KMS-11 (cell line): ENCODE data around the gene UGT2A1.

Experiments
- H2AFZ ChIP-seq: fragments of 200-600 bp; sonication (generic); 2 replicates; pipeline ENCODE4 v1.6.1; 2016; ENCODE audit warnings: antibody characterized with exemption, mixed run types, low read depth
- H3K27ac ChIP-seq: fragments of 200-600 bp; sonication (generic); 2 replicates; pipeline ENCODE4 v1.6.1; 2016; ENCODE audit warnings: mild to moderate bottlenecking, mixed run types
- H3K27me3 ChIP-seq: fragments of 200-600 bp; sonication (generic); 2 replicates; pipeline ENCODE4 v1.6.1; 2017; ENCODE audit warnings: mild to moderate bottlenecking, low read depth, mixed run types, moderate library complexity; ENCODE audit not compliant: insufficient read depth
- H3K36me3 ChIP-seq: fragments of 200-600 bp; sonication (generic); 2 replicates; pipeline ENCODE4 v1.6.1; 2017; ENCODE audit warnings: mild to moderate bottlenecking, mixed run types; ENCODE audit not compliant: insufficient read depth
- H3K4me1 ChIP-seq: fragments of 200-600 bp; sonication (generic); 2 replicates; pipeline ENCODE4 v1.6.1; 2016; ENCODE audit warnings: mild to moderate bottlenecking, low read depth, mixed run types; ENCODE audit not compliant: poor library complexity, severe bottlenecking
- H3K4me2 ChIP-seq: fragments of 200-600 bp; sonication (generic); 2 replicates; pipeline ENCODE4 v1.7.0; 2016; ENCODE audit warnings: mild to moderate bottlenecking, mixed run types
- H3K4me3 ChIP-seq: fragments of 200-600 bp; sonication (generic); IDR thresholded peaks from 2 replicates; pipeline ENCODE4 v1.6.1; 2017; ENCODE audit warnings: low read depth, low read length, mixed read lengths; ENCODE audit not compliant: insufficient read depth
- H3K79me2 ChIP-seq: fragments of 200-600 bp; sonication (generic); 2 replicates; pipeline ENCODE4 v1.6.1; 2016; ENCODE audit warnings: low read depth, mixed run types; ENCODE audit not compliant: insufficient read depth
- H3K9ac ChIP-seq: fragments of 200-600 bp; sonication (generic); 2 replicates; pipeline ENCODE4 v1.6.1; 2016; ENCODE audit warnings: mild to moderate bottlenecking, mixed run types
- H4K20me1 ChIP-seq: fragments of 200-600 bp; sonication (generic); 2 replicates; pipeline ENCODE4 v1.6.1; 2016; ENCODE audit warnings: mild to moderate bottlenecking, mixed run types; ENCODE audit not compliant: insufficient read depth
- CTCF ChIP-seq: fragments of 200-600 bp; sonication (generic); conservative IDR thresholded peaks from 2 replicates; pipeline ENCODE4 v1.6.1; 2017; ENCODE audit warnings: low read depth, mild to moderate bottlenecking, antibody characterized with exemption, low read length, moderate library complexity, mixed read lengths

UGT2A1 gene

GRCh38 chr4:69594382-69594781 is 58.7 kb downstream of the UGT2A1 start:
- no peaks in the 10 kb centered on the region for H3K4me1 ChIP-seq
- no peak overlapping the region for H3K27ac ChIP-seq
- no peak overlapping the region for H2AFZ ChIP-seq
- H3K4me3 ChIP-seq, result no peak overlapping the region
- no peak overlapping the region for H3K9ac ChIP-seq
- H3K4me2 ChIP-seq, result no peak overlapping the region
- no peaks in the 10 kb centered on the region for H3K27me3 ChIP-seq
- TF ChIP-seq CTCF, result no peak
- H3K79me2 ChIP-seq, result no peaks in the 10 kb centered on the region
- H3K36me3 ChIP-seq, result no peaks in the 10 kb centered on the region
- H4K20me1 ChIP-seq, result no peaks in the 10 kb centered on the region

GRCh38 chr4:69591364-69591763 is 61.7 kb downstream of the UGT2A1 start:
- Histone ChIP-seq H3K79me2 (no peaks in the 10 kb centered on the region), H3K36me3 (no peaks in the 10 kb centered on the region), H3K4me3 (no peak overlapping the region), H3K27ac (no peak overlapping the region), H3K9ac (no peak overlapping the region), H3K4me2 (no peak overlapping the region), H3K4me1 (no peaks in the 10 kb centered on the region), H4K20me1 (no peaks in the 10 kb centered on the region), H3K27me3 (no peaks in the 10 kb centered on the region), H2AFZ (no peak overlapping the region)
- TF ChIP-seq CTCF, result no peak

- H3K4me3 ChIP-seq, result no peak overlapping the region
- no peak for TF ChIP-seq CTCF
- no peaks in the 10 kb centered on the region for H3K79me2 ChIP-seq
- H4K20me1 ChIP-seq, result no peaks in the 10 kb centered on the region
- H3K27ac ChIP-seq, result no peak overlapping the region
- H3K4me2 ChIP-seq, result no peak overlapping the region
- H2AFZ ChIP-seq, result no peak overlapping the region
- H3K36me3 ChIP-seq, result no peaks in the 10 kb centered on the region
- no peaks in the 10 kb centered on the region for H3K27me3 ChIP-seq
- no peak overlapping the region for H3K9ac ChIP-seq
- H3K4me1 ChIP-seq, result no peaks in the 10 kb centered on the region
Measured at GRCh38 chr4:69589884-69590283, 63.2 kb downstream of the UGT2A1 start.

GRCh38 chr4:69584135-69584534 is 68.9 kb downstream of the UGT2A1 start:
- Histone ChIP-seq H3K79me2 (no peaks in the 10 kb centered on the region), H4K20me1 (no peaks in the 10 kb centered on the region), H3K27me3 (no peaks in the 10 kb centered on the region), H3K9ac (no peak overlapping the region), H3K27ac (no peak overlapping the region), H3K4me2 (no peak overlapping the region), H3K4me3 (no peak overlapping the region), H2AFZ (no peak overlapping the region), H3K4me1 (no peaks in the 10 kb centered on the region), H3K36me3 (no peaks in the 10 kb centered on the region)
- no peak for TF ChIP-seq CTCF

GRCh38 chr4:69583543-69583942 is 69.5 kb downstream of the UGT2A1 start:
- Histone ChIP-seq H3K27ac (no peak overlapping the region), H3K9ac (no peak overlapping the region), H3K27me3 (no peaks in the 10 kb centered on the region), H3K4me1 (no peaks in the 10 kb centered on the region), H2AFZ (no peak overlapping the region), H3K4me2 (no peak overlapping the region), H3K79me2 (no peaks in the 10 kb centered on the region), H3K4me3 (no peak overlapping the region), H3K36me3 (no peaks in the 10 kb centered on the region), H4K20me1 (no peaks in the 10 kb centered on the region)
- TF ChIP-seq CTCF, result no peak
